NCI-H1930 (cell line): ENCODE data around the gene ADARB2.
"Not testable (repeated sequence)": the region's sequence is repeated elsewhere in the genome, so short reads cannot be mapped to it uniquely, and the experiment has no call there.

Experiments used
- DNase-seq, 2 experiments: peaks; one replicate each; lab custom pipeline; 2025; lab: John Stamatoyannopoulos, UW

Gene ADARB2

DNA sequence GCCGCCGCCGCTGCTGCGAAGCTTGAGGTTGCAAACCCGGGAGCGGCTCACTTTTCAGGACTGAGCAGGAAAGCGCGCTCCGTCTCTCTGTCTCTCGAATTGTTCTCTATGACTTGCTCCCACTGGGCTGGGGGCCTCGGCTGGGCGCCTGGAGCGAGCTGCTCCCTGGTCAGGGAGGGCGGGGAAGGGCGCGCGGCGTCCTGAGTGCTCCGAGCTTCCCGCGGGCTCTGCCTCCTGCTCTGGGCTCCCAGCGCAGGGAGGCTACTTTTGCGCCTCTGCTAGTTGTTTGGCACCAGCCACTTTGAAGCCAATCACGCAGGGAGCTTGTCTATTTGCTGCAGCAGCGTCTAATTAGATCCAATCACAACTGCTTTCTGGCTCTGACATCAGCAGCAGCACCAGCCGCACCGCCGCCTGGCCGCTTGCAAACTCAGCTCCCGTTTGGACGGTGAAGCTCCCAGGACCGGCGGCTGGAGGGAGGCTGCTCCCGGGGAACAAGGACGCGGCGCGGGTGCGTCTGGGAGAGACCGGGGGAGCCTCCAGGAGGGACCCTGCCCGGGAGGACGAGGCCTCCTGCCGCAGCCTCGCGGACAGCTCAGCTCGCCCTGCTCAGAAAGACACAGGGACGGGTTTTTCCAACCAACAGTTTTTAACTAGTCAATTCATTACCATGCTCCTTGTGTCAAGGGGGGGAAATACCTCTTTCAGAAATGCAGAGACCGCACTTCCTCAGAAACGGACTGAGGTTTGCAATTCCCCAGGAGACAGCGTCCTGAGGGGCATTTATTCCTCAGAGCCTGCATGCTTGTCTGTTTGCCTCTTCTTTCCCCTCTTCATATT is at the start of gene ADARB2:
Gene ADARB2, minus strand, starts transcription at position 304 of the 840 bp plus-strand sequence.
- peak; percentile 21 to 42 for DNase-seq

DNA sequence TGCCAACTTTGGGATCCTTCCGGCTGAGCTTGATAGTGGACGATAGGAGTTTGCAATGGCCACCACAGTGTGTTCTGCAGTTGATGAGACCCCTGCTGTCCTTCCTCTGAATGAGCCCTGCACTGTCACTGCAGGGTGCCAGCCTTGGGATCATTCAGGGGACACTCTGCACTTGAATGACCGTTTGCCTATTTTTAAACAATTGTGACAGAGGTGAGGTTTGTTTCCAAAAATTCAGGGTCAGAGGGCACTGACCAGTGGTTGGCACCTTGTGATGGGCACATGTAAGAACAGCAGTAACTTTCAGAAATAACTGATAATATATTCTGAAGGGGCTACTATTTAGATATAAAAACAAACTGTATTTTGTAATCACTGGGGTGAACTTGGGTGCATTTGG is 48.5 kb upstream of the ADARB2 start:
- DNase-seq: no peak

DNA sequence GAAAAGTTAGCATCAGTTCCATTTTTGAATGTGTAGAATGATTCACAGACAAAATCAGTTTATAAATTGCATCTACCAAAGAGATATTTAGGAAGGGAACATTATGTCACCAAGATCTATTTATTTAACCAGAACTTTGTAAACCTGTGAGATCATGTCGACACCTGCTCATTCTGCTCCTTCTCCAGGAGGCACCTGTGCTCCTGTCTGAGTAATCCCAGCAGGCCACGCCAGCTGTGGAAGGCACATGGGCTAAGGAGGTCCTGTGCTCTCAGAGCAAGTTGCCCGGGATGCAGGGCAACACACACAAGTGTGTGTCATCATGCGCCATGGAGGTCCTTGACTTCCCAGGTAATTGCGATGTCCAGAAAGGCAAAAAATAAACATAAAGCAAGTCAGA is 45.5 kb upstream of the ADARB2 start:
- DNase-seq: peak in 1 of 2 experiments; percentile 1

DNA sequence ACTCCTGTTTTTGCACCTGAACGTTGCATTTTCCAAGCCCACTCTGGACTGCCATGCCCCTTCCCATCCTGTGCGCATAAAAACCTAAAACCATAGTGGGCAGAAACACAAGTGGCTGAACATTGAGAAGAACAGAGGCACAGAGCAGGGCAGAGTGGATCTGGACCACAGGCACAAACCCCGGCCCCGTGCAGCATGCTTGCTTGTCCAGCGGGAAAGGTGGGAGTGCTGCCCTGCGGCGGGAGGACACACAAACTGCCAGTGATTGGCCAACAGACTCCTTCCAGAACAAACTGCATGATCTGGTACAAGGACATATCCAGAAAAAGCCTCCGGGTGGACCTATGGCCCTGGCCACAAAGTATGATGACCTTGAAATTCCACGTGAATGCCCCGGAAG is 42.5 kb upstream of the ADARB2 start:
- DNase-seq: no peak

DNA sequence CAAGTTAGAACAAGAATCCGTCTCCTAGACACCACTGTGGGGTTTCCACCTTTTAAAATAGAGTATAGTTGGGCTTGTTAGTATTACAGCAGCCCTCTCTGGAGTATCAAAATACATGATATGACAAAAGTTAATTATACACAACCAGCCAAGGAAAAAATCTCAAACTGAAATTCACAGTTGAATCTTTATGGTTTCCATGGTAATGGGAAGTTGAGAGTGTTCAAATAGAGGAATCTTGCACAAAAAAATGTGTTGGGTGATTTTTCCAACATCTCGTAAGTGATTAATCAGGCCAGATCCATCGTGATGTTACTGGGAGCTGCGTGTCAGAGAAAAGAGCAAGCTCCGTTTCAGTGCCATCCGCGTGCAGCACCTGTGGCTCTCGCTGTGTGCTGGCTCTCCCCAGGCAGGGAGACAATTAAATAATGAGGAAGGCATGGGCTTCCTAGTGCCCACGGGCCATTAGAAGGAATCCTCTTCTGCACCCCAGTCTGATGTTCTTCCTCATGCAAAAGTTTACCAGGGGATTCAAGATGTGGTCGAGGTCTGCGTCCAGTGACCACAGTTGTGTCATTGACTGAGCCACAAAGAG is 41.1 kb upstream of the ADARB2 start:
- DNase-seq: no peak

DNA sequence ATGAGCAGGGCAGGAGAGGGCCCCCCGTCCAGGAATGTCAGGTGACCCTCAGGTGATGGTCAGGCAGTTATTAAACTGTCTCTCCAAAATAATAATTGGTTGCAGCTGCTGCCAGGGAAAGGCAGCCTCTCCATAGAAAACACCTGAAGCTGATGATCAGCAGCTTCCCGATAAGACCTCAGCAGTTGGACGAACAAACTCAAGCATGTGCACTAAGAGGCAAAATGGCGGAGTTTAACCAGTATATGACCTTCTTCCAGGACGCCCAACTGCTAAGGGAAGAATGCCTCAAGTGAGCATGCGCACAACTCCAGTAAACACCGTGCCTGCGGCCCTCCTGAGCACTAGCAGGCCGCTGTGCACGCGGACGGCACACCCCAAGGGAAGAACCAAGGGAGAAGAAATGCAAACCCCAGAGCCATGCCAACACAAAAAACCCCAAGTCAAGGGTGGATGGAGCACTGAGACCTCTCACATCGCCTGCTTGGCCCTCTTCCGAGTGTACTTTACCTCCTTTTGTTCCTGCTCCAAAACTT is 38.9 kb upstream of the ADARB2 start:
- DNase-seq: no peak

DNA sequence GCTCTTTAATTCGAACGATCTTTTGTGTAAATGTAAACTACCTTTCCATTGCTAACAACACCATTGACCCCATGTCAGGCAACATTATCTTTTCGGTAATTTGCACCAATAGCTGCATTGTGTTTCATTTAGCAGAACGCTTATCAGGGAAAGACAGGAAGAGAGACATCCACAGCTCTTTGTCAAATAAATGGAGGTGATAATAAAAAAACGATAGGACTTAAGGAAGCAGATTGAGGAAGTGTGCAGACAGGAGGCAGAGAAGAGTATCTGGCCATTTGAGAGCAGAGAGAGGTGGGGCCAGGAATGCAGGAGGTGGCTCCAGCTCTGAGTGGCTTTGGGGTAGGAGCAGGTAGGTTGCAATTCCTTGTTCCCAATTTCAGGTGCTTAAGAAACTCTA is 37.5 kb upstream of the ADARB2 start:
- no peak for DNase-seq

DNA sequence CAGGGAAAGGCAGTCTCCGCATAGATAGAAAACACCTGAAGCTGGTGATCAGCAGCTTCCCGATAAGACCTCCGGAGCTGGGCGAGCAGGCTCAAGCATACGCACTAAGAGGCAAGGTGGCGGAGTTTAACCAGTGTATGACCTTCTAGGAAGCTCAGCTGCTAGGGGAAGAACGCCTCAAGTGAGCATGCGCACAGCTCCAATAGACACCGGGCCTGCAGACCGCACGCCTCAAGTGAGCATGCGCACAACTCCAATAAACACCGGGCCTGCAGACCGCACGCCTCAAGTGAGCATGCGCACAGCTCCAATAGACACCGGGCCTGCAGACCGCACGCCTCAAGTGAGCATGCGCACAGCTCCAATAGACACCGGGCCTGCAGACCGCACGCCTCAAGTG is 35.9 kb upstream of the ADARB2 start:
- DNase-seq: not testable (repeated sequence)

DNA sequence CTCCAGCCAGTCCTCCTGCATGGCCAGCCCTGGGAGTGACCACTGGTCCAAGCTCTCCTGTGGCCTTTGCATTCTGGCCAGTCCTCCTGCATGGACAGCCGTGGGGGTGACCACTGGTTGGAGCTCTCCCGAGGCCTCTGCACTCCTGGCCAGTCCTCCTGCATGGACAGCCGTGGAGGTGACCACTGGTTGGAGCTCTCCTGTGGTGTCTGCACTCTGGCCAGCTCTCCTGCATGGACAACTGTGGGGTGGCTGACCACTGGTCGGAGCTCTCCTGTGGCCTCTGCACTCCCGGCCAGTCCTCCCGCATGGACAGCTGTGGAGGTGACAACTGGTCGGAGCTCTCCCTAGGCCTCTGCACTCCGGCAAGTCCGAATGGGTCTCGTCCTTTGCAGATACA is 28.7 kb upstream of the ADARB2 start:
- no peak for DNase-seq

DNA sequence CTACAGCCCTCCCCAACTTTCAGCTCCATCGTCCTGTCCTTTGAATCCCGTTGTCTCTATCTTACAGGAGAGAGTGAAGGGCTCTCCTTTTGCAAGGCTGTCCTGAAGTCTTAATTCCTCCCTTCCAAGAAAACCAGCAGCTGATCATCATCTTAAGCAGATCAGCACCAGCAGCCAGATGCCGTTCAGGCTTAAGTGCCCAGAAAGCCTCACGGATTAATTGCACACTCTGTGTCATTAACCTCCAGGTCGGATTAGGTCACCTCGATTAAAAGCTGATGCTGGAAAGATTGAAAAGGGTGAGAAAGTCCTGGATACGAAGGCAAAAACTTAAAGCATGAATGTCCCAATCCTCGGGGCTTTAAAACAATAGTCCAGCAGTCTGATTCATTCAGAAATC is 24.8 kb upstream of the ADARB2 start:
- no peak for DNase-seq

DNA sequence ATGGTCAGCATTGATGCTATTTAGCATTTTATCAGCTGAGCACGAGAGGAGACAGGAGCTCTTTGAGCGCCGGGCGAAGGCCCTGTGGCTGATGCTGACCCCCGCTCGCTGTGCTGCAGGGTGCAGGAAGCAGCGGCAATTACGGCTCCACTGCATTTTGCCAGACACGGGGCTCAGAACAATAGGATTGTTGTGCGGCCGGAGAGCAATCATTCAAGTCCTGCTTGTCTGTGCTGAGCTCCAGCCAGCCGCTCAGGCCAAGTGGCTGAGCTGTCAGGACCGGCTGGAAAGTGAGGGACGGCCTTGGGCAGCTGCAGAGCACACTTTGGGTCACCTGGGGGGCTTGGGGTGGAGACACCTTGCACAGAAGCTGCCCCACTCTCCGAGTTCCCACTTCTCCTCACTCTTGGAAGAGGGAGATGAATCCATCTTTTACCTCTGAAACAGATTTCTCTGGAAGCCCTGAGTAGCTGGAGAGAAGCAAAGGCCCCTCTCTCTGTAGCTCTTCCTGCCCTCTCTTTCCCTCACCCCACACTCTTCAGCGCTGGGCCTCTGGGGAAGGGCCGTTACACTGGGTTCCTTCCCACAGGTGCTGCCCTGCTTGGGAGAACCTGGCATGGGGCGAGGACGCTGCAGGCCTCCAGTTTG is 17.3 kb upstream of the ADARB2 start:
- DNase-seq: no peak

DNA sequence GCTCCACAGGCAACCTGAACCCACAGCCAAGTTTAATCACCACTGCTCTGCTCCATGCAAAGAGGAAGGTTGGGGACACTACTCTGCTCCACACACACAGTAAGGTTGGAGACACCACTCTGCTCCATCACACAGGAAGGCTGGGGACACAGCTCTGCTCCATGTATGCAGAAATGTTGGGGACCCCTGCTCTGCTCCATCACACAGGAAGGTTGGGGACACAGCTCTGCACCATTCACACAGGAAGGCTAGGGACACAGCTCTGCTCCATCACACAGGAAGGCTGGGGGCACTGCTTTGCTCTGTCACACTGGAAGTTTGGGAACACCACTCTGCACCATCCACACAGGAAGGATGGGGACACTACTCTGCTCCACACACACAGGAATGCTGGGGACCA is 14.8 kb upstream of the ADARB2 start:
- DNase-seq: no peak

DNA sequence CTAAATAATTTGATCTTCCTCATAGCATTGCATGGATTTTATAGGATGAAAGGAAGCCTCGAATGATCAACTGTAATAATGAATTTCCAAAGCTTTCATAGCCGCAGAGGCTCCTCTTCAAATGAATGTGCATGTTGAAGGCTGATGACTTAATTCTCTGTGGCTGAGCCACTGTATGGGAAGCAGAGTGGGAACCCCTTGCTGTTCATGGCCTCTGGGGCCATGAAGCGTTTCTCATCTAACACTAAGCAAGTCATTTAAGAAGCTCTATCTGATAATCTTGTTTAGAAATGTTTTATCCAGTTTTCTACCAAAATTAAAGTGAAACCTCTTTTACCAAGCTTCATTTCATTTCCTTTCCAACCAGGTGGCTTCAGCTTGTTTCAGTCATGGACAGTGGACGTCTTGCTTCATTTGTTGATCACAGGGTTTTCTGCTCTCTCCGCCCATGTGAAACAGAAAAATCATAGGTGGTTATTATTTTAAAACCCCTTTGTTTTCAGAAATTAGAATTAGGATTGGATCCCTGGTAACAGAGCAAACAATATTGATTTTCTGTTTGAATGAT is 10.3 kb upstream of the ADARB2 start:
- DNase-seq: no peak

DNA sequence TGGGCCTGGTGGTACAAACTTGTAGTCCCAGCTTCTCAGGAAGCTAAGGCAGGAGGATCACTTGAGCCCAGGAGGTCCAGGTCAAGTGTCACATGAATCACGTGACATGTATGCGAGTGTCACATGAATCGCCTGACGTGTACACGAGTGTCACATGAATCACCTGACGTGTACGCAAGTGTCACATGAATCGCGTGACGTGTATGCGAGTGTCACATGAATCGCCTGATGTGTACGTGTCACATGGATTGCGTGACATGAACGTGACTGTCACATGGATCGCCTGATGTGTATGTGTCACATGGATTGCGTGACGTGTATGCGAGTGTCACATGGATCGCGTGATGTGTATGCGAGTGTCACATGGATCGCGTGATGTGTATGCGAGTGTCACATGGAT is 9.5 kb upstream of the ADARB2 start:
- DNase-seq: no peak

DNA sequence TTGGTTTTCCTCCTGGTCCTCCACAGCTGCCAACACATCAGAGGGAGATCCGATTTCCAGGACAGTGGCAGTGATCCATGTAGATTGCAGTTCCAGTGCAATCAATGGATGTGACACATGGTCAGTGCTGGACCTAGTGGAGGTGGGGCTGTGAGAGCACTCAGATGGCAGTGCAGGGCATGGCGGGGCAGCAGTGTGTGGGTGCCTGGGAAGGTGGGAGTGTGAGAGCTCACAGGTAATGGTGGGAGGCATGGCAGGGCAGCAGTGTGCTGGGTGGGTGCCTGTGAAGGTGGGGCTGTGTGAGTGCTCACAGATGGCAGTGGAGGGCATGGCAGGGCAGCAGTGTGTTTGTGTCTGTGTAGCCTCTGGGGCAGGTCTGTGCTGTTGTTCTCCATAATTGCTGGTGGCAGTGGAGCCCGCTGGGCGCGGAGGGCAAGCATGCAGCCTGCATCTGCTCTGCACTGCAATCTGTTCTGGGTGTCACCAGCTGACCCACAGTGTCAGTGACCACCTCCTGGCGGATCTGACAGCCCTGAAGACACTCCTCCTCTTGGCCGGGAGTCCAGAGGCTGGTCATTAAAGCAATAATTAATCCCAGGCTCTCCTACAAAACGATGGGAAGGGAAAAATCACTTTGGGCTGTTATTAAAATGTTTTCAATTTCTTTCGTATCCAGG is 8.6 kb upstream of the ADARB2 start:
- no peak for DNase-seq

DNA sequence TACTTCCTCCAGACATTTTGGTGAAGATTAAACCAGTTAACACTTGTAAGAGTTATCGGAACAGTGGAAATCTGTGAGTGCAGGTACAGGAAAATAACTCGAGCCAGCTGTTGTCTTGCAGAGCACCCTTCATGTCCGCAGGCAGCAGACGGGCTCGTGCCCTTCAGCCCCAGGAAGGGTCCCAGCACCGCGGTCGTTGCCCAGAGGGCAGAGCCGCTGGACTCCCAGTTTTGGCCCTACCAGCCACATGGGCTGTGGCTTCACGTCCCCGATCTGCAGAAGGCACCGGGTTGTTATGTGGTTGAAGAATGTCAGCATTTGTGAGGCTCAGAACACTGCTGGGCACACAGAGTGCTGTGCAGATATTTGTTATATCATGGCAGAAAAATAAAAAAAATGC is 7.2 kb upstream of the ADARB2 start:
- no peak for DNase-seq

DNA sequence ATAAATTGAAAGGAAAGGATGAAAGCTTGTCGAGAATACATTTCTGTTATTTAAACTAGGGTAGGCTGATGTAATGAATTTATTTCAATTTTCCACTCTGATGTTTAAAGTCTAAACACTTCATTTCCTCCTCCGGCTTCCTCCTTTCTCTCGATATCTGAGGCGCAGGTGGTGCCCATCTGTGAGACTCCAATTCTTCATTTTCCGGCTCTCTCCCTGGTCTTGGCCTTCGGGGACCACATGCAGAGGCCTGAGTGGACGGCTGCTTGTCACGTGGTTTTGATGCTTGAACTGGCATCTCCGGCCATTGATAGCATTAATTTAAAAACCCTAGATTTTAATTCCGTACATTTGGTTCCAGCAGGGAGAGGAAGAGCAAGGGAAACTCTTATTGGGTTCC is 5.8 kb upstream of the ADARB2 start:
- no peak for DNase-seq

DNA sequence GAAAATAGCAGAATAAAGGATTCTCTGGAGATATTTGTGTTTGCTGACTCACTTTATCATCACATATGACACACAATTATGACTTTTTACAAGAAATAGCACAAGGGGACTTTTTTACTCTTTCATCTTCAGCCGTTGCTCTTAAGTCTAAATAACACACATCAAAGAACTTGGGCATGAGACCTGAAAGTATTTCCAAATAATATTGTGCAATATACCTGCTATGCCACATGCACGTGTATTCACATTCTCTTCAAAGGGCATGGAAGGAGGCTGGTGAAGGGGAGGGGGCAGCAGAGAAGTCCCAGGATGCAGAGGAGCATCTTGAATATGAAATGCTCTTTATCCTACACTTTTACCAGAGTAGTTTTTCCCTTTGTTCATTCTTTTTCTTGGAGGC is 4.1 kb upstream of the ADARB2 start:
- no peak for DNase-seq

DNA sequence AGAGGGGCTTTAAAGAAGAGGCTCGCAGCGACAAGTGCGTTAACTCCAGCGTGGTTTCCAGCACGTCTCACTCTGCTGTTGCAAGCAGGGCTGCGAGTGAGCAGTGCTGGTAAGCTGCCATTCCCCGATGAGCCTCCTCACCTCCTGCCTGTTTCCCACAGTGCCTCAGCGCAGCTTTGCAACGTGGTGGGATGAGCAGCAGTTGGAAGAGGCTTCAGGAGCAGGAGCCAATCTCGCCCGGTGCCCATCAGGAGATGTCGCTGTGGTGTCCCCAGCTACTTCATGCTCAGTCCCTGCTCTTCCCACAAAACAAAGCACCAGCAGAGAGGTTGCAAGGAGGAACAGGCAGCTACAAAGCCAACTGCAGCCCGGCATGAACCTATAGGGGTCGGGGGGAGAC is 2.4 kb upstream of the ADARB2 start:
- DNase-seq: no peak

DNA sequence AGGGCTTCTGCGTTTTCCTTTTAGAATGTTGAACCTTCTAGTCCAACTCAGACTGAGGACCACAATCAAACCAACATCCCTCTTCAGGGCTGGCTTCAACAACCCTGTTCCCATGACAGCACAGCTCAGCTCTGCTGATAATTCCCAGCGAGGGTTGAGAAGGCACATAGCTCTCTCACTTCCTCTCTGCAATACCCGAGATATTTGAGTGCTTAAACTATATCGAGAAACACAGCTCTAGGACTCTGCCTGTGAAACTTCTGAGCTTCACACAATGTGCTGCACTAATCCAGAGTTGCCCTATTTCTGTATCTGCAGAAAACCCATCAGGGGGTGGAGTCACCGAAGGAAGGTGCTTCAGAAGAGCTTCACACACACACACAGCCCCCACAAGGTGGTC is 1.6 kb upstream of the ADARB2 start:
- DNase-seq: no peak

DNA sequence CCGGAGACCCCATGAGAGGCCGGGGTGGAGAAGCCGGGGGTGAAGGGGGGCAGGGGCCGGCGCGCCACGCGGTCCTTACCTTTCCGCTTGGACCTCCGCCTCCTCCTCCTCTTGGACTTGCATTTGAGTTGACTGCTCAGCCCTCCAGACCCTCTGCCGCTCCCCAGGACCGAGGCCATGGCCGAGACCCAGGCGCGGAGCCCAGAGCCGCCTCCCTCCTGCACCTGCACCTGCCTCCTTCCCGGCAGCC is 428 bp downstream of the ADARB2 start:
- DNase-seq: no peak

DNA sequence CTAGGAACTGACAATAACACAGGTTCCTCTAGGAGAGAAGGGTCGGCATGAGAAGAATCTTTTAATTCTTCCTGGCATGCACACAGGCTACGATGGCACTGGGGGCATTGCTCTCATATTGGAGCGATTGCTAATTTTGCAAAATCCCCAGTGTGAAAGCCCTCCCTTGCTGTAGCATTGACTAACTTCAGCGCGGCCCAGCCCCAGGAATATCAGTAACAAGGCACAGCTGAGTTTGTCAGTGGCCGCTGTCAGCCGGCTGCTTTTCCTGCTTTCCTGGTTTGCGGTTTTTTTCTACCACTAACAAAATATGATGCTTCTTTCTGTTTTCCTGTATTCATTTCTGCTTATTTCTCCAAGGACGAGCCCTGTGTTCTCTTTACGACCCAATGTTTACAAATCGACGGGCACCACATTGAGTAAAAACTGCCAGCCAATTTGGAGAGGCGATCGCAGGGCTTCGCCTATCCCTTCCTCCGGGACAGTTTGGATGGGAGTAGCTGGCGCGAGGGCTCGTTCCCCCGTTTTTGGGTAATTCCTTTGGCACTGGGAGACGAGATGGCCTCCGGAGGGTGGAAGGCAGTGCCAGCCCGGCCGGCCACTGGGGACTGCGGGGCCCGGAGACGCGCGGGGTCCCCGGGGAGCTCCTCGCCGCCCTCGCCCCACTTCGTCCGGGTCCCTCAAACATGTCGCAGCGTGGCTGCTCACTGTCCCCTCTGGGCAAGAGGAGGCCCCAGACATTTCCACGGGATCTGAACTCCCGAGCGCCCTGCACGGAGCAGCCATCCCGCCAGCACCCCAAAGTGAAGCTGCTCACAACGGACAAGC is 967 bp downstream of the ADARB2 start:
- DNase-seq: no peak
